DMS53 treated with DMSO at 0.1 percent for 48 hours (cell line): Measurements from ENCODE around the gene CACNG6.
"Not testable (repeated sequence)": the region's sequence is repeated elsewhere in the genome, so short reads cannot be mapped to it uniquely, and the experiment has no call there.

Source experiments
- DNase-seq: peaks from one replicate; lab custom pipeline; 2025; ENCODE audit not compliant: unreplicated experiment; lab: John Stamatoyannopoulos, UW

Gene CACNG6

DNA sequence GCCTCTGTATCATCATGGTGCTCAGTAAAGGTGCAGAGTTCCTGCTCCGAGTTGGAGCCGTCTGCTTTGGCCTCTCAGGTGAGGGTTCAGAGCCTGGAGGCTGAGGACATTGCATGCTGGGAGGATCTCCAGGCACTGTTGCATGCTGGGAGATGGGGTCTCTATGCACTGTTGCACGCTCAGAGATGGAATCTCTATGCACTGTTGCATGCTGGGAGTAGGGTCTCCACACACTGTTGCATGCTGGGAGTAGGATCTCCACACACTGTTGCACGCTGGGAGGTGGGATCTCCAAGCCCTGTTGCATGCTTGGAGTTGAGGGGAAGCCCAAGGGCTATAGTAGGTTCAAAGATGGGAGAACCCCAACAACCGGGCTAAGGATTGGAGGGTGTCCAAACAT lies 8.3 kb downstream of the CACNG6 start:
- no peak for DNase-seq

- DNase-seq: no peak
Observed at GRCh38 chr19:54001496-54001895, 10.1 kb downstream of the CACNG6 start.

DNA sequence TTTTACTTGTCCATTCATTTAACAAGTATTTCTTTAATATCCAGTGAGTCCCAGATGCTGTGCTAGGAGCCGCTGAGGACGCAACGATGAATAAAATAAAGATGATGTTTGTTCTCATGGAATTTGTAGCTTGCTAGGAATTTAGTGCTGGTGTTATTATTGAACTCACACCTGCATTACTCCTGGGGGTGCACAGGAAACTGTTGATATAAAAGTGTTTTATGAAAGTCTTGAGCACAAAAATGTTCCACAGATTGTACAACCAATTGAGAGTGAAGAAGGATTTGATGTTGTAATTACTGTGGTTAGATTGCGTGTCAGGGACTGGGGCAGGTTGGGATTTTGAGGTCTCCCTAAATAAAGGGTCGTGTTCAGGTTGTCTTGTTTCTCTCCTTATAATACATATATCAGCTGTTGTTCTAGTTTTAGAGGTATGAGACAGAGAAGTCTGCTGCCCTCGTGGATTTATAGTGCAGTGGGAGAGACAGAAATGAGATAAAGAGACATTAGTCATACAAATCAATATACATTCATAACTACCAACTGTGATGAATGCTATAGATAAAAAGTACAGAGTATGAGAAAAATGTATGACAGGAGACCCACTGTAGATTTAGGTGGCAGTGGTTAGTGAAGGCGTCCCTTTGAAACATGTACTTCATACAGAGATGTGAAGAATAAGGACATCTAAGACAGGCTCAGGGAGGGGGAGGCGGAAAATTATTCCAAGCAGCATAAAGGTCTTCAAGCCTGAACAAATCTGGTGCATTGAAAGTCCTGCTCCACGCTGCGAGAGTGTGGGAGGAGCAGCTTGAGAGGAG lies 11.3 kb downstream of the CACNG6 start:
- no peak for DNase-seq

DNA sequence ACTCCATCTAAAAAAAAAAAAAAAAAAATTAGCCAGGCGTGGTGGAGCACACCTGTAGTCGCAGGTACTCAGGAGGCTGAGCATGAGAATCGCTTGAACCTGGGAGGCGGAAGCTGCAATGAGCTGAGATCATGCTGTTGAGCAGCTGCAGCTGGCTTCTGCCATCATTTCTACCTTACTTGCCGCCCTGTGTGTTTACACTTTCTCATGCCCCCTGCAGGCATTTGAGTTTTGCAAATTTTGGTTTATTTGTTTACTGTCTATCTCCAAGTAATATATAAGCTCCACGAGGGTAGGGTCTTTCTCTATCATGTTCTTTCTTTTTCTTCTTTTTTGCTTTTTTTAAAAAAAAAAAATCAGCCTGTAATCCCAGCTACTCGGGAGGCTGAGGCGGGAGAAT lies 18.0 kb downstream of the CACNG6 start:
- DNase-seq: no peak

DNA sequence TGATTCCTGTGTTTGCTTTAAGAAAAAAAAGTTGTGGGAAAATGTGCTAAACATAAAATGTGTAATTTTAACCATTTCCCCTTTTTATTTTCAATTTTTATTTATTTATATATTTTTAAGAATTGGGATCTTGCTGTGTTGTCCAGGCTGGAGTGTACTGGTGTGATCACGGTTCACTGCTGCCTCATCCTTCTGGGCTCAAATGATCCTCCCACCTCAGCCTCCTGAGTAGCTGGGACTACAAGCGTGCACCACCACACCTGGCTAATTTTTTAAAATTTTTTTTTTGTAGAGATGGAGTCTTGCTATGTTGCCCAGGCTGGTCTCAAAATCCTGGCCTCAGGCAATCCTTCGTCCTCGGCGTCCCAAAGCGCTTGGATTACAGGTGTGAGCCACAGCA lies 19.0 kb downstream of the CACNG6 start:
- DNase-seq: no peak

GRCh38 chr19:54011507-54012211 lies 20.2 kb downstream of the CACNG6 start:
- no peak for DNase-seq

DNA sequence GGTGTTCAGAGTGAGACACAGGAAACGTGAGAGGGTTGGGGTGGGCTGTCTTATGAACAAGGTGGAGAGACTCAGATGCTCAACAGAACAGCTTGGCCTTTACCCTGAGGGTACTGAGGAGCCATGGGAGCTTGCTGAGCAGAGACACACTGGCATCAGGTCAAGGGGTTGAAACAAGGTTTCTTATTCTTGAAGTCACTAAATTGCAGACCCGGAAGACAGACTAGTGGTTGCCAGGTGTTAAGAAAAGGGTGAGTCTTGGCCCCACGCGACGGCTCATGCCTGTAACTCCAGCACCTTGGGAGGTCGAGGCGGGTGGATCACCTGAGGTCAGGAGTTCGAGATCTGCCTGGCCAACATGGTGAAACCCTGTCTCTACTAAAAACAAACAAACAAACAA lies 22.4 kb downstream of the CACNG6 start:
- no peak for DNase-seq

- no peak for DNase-seq
Observed at GRCh38 chr19:54014920-54015560, 23.6 kb downstream of the CACNG6 start.

GRCh38 chr19:54017261-54017660 lies 25.8 kb downstream of the CACNG6 start:
- no peak for DNase-seq

DNA sequence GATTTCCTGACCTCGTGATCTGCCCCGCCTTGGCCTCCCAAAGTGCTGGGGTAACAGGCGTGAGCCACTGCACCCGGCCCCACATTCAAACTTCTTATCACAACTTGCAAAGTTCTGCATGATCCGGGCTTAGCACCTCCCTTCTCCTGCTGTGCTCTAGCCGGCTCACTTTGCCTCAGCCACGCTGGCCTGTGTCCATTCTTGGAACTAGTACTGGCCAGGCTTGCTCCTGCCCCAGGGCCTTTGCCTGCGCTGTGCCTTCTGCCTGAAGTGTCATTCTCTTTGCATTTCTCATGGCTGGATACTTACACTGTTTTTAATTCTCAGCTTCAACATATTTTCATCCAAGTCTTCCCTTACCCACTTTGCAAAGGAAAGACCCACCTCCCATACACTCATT lies 29.9 kb downstream of the CACNG6 start:
- no peak for DNase-seq

DNA sequence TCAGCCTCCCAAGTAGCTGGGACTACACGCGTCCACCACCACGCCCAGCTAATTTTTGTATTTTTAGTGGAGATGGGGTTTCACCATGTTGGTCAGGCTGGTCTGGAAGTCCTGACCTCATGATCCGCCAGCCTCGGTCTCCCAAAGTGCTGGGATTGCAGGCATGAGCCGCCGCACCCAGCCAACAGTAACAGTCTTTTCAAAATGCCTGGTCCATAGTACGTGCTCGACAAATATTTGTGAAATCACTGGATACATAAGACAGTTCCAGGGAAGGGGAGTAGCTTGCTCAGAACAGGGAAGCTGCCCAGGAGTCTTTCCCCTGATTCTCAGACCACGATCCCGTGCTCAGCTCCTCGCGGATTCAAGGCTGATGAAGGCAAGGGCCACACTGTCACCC lies 30.5 kb downstream of the CACNG6 start:
- DNase-seq: no peak

- no peak for DNase-seq
Observed at GRCh38 chr19:54023191-54023590, 31.8 kb downstream of the CACNG6 start.

GRCh38 chr19:54024660-54025059 lies 33.2 kb downstream of the CACNG6 start:
- DNase-seq: no peak

- DNase-seq: no peak
Observed at GRCh38 chr19:54026656-54027055, 35.2 kb downstream of the CACNG6 start.

DNA sequence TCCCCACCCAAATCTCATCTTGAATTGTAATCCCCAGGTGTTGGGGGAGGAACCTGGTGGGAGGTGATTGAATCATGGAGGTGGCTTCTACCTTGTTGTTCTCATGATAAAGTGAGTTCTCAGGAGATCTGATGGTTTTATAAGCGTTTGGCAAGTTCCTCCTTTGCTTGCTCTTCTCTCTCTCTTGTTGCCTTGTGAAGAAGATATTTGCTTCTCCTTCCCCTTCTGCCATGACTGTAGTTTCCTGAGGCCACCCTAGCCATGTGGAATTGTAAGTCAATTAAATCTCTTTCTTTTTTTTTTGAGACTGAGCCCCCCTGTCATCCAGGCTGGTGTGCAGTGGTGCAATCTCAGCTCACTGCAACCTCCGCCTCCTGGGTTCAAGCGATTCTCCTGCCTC lies 37.9 kb downstream of the CACNG6 start:
- DNase-seq: no peak

DNA sequence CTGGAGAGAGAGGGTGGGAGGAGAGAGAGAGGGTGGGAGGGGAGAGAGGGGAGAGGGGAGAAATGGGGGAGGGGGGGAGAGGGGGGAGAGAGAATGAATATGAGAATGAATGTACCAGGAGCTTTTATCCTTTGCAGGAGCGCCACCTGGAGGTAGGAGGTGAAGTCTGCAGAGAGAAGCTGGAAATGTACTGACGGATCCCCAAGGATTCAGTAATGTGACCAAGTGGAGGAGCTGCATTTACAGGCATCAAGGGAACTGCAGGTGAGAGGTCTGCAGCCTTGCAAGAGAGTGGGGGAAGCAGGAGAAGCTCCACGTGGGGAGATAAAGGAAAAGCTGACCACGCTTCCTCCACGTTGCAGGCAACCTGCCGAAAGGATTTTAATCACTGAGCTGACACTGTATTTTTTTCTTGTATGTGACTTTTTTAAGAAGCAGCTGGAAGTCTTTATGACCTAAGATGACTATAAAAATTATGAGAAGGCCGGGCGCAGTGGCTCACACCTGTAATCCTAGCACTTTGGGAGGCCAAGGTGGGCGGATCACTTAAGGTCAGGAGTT lies 38.6 kb downstream of the CACNG6 start:
- DNase-seq: no peak

DNA sequence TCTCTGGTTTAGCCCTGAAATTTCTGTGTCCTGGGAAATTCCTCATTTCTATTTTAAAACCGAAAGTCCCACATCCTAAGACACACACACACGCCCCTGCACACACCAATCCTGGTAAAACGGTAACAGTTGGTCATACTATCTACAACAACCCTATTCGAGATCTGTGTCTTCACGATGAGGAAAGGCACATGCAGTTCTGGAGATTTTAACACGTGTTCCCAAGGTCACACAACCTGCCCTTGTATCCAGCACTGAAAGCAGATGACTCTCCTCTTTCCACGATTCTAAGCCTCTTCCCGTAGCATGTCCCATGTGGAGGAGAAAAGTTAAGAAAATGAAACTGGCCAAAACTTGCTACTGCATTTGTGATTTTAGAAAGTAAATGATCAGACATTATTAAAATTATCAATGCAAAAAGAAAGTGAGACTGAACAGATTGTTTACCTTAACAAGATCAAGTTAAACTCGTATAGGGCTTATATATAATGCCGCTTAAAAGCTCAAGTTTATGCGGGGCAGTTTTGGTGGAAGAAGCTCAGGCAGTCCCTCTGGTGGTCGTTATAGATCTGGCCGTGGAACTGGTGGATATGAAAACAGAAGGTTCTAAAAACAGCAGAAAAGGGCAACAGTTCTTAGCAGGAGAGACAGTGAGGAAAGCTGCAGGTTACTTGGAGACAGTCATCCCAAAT lies 39.6 kb downstream of the CACNG6 start:
- no peak for DNase-seq

- DNase-seq: no peak
Observed at GRCh38 chr19:54035215-54036178, 44.1 kb downstream of the CACNG6 start.

DNA sequence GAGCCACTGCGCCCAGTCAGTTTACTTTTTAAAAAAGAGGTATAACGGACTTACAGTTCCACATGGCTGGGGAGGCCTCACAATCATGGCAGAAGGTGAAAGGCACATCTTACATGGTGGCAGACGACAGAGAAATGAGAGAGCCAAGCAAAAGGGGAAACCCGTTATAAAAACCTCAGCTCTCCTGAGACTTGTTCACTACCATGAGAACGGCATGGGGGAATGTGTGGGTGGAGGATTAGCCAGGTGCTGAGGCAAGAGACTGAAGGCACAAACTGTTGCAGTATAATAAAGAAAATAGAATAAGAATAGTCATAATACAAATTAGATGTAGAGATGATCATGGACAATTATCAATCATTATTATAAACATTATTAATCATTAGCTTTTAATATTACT lies 45.1 kb downstream of the CACNG6 start:
- DNase-seq: not testable (repeated sequence)

DNA sequence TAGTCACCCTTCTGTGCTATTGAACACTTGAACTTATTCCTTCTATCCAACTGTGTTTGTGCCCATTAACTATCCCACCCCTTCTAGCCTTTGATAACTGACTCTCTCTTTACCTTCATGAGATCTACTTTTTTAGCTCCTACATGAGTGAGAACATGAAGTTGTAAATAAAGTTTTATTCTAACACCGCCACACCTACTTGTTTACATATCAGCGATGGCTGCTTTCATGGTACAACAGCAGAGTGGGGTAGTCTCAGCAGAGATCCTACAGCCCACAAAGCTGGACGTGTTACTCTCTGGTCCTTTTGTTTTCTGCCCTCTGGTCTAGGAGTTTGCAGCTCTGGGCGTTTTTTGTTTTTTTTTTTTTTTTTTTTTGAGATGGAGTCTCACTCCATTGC lies 48.6 kb downstream of the CACNG6 start:
- no peak for DNase-seq
